Small intestine (tissue), 7 donors: Measurements from ENCODE around the gene PDE4D. TPM values are rescaled to one million over a fixed set of nuclear protein-coding genes. Genes with fewer than 3 reads are reported as not detected.
A peak's percentile ranks its signal among the peaks of the same experiment; 100 is the strongest.
"Not testable (repeated sequence)": the region's sequence is repeated elsewhere in the genome, so short reads cannot be mapped to it uniquely, and the experiment has no call there.

Experiments
- DNase-seq, 2 donors: peaks; one replicate each; pipeline versions ENCODE4 v3.0.0 to v3.0.0-alpha.2; 2013
- FAIRE-seq: peaks from 2 replicates; lab custom pipeline; 2012; peaks lifted over from hg19 to GRCh38; lab: Jason Lieb, UNC
- H3K27ac ChIP-seq, 3 donors: one replicate each; pipeline ENCODE4 v1.5.1; 2013; ENCODE audit warnings: low read length in 2 of 3, mild to moderate bottlenecking in 2 of 3, control low read depth in 1 of 3, inconsistent platforms in 1 of 3, low read depth in 1 of 3, moderate library complexity in 1 of 3
- H3K27me3 ChIP-seq, 3 donors: one replicate each; pipeline ENCODE4 v1.6.1; 2013; ENCODE audit warnings: low read length in 3 of 3, inconsistent platforms in 1 of 3; ENCODE audit not compliant: control insufficient read depth in 3 of 3, insufficient read depth in 3 of 3
- H3K36me3 ChIP-seq, 3 donors: one replicate each; pipeline ENCODE4 v1.6.1; 2013; ENCODE audit warnings: low read length in 3 of 3, inconsistent platforms in 1 of 3, low read depth in 1 of 3, mild to moderate bottlenecking in 1 of 3, moderate library complexity in 1 of 3; ENCODE audit not compliant: control insufficient read depth in 3 of 3, insufficient read depth in 2 of 3
- H3K4me1 ChIP-seq, 3 donors: one replicate each; pipeline ENCODE4 v1.6.1; 2013; ENCODE audit warnings: low read length in 2 of 3, inconsistent platforms in 1 of 3, low read depth in 1 of 3, mild to moderate bottlenecking in 1 of 3, moderate library complexity in 1 of 3; ENCODE audit not compliant: control insufficient read depth in 3 of 3, insufficient read depth in 2 of 3
- H3K4me3 ChIP-seq, 3 donors: one replicate each; pipeline ENCODE4 v1.5.1; 2013; ENCODE audit warnings: low read length in 3 of 3, control low read depth in 1 of 3, inconsistent platforms in 1 of 3, low read depth in 1 of 3, mild to moderate bottlenecking in 1 of 3, moderate library complexity in 1 of 3
- H3K9me3 ChIP-seq, 2 donors: one replicate each; pipeline ENCODE4 v1.6.1; 2013; ENCODE audit warnings: low read depth in 1 of 2, low read length in 1 of 2; ENCODE audit not compliant: control insufficient read depth in 2 of 2, insufficient read depth in 1 of 2
- WGBS, 3 donors: extraction: QIAGEN DNeasy Blood & Tissue Kit; methylation state at CpG; one replicate each; pipeline ENCODE4 v1.1.7; 2013; 5-methylcytosine and 5-hydroxymethylcytosine counted together
- polyA plus RNA-seq, 4 donors: library from polyadenylated mRNA; stranded (reverse) in 3 of 4; unstranded in 1 of 4; fragments of 200-250 nt in 3 of 4; fragments of 120-200 nt in 1 of 4; gene quantifications; one replicate each; pipeline versions ENCODE4 v1.2.1 to v1.2.3, GENCODE V29; 2013
- donor health status: healthy with polysubstance abuse.
- donor health status: control.
- donor health status: control.
- donor health status: Bipolar disorder and iron deficiency.
- donor health status: healthy.

Gene PDE4D
- polyA plus RNA-seq, 4 donors = 2.9 to 16.2 (median 5.3) TPM

DNA sequence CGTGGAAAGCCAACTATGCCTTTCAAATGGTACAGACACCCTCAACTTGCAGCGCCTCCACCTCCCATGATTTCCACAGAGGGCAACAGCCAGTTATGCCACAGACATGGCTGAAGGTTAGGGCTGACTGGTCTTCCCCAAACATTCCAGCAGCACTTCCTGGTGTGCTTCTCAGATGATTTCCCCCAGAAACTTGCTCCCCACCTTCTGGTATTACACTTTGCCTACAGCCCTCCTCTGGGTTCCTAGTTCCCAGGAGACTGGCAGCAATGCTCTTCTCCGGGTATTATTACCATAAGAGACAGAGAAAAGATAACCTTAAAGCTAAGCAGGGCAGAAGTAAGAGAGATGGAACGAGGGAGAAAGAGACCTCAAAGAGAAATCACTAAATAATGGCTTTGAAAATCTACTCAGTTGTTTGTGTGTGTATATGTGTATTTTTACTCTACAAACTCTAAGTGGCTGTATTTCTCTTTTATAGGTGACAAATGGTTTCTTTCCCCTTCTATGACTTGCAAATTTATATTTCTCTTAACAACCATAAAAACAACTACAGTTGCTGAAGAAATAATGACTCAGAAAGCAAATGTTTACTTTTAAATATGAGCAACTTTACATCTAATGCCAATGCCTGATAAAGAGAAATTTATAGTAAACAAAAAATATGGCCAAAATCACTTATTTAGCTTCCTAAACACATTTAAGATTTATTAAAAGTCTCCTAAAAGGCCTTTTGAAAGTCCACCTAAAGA lies 133.8 kb downstream of the PDE4D start:
- no peaks in the 10 kb centered on the region for H3K27me3 ChIP-seq
- H3K9me3 ChIP-seq = no peaks in the 10 kb centered on the region
- no peaks in the 10 kb centered on the region for H3K36me3 ChIP-seq
- WGBS, 3 donors = 78 to 89% (median 84%) methylated on average over 4 of the region's 4 CpGs
- FAIRE-seq (no peak), DNase-seq (no peak)
- peak overlapping the region in 1 of 3 donors; percentile 68 for H3K27ac ChIP-seq
- no peak overlapping the region for H3K4me3 ChIP-seq
- H3K4me1 ChIP-seq = peaks cover 0 to 5% (median 4%) of the 10 kb centered on the region in 3 donors

DNA sequence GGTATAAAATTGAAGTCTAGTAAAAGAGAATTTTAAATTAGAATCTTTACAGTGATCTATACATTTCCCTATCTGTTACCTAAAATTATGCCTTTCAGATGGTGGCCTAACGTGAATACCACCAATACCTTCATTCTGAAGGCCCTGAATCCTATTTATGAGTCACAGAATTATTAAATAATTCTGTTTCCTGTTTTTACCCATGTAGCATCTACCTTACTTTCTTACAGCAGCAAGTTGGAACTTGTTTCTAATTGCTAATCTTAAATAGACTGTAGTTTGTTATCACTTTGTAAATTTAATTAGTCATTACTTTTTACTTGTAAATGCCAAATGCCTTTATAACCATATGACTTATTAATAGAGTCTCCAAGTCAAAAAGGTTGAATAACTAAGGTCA lies 135.0 kb downstream of the PDE4D start:
- H3K4me1 ChIP-seq = peaks cover 0 to 5% (median 4%) of the 10 kb centered on the region in 3 donors
- H3K36me3 ChIP-seq = no peaks in the 10 kb centered on the region
- no peak overlapping the region for H3K4me3 ChIP-seq
- DNase-seq (peak in 1 of 2 donors; percentile 21), FAIRE-seq (no peak)
- no peaks in the 10 kb centered on the region for H3K9me3 ChIP-seq
- H3K27me3 ChIP-seq = no peaks in the 10 kb centered on the region
- WGBS, 3 donors = 46 to 81% (median 77%) methylated on average over 1 of the region's 1 CpG
- H3K27ac ChIP-seq = no peak overlapping the region

GRCh38 chr5:59757442-59757841 lies 136.1 kb downstream of the PDE4D start:
- no peaks in the 10 kb centered on the region for H3K27me3 ChIP-seq
- peaks cover 0 to 5% (median 4%) of the 10 kb centered on the region in 3 donors for H3K4me1 ChIP-seq
- no peaks in the 10 kb centered on the region for H3K9me3 ChIP-seq
- no peak overlapping the region for H3K4me3 ChIP-seq
- H3K36me3 ChIP-seq = no peaks in the 10 kb centered on the region
- 74 to 91% (median 79%) methylated on average over 1 of the region's 1 CpG for WGBS, 3 donors
- no peak overlapping the region for H3K27ac ChIP-seq
- DNase-seq = peak in 1 of 2 donors; percentile 15
- no peak for FAIRE-seq

GRCh38 chr5:59756373-59757035 lies 137.0 kb downstream of the PDE4D start:
- no peak overlapping the region for H3K4me3 ChIP-seq
- H3K27me3 ChIP-seq = no peaks in the 10 kb centered on the region
- no peaks in the 10 kb centered on the region for H3K36me3 ChIP-seq
- no peaks in the 10 kb centered on the region for H3K9me3 ChIP-seq
- DNase-seq = peak; percentile 92 to 93
- H3K27ac ChIP-seq = peak overlapping the region in 1 of 3 donors; percentile 36
- WGBS, 3 donors = 37 to 71% (median 49%) methylated on average over 7 of the region's 7 CpGs
- H3K4me1 ChIP-seq = peaks cover 0 to 8% (median 4%) of the 10 kb centered on the region in 3 donors
- FAIRE-seq = no peak

DNA sequence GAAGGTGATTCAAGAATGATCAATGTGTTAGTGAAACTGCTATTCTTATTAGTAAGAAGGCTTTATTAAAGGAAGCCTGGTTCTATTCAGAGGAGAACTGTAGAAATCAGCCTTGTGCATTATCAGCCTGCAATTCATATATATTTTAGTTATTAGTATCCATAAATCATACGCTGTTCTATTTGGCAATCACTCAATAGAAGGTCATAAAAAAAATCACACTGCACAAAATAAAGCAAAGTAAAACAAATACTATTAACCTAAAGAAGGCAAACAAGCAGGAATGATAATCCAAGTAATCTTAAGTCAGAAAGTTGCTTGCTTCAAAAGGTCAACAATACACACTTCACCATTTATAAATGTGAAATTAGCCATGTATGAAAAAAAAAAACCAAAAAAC lies 138.1 kb downstream of the PDE4D start:
- Histone ChIP-seq H3K27me3 (no peaks in the 10 kb centered on the region), H3K4me1 (peaks cover 0 to 11% (median 4%) of the 10 kb centered on the region in 3 donors), H3K27ac (no peak overlapping the region), H3K9me3 (no peaks in the 10 kb centered on the region), H3K4me3 (no peak overlapping the region), H3K36me3 (no peaks in the 10 kb centered on the region)
- peak; percentile 53 for FAIRE-seq
- peak; percentile 37 to 71 for DNase-seq
- WGBS, 3 donors = 10 to 63% (median 14%) methylated on average over 1 of the region's 1 CpG

- Histone ChIP-seq H3K36me3 (no peaks in the 10 kb centered on the region), H3K27me3 (no peaks in the 10 kb centered on the region), H3K27ac (no peak overlapping the region), H3K9me3 (no peaks in the 10 kb centered on the region), H3K4me1 (peaks cover 0 to 11% (median 4%) of the 10 kb centered on the region in 3 donors), H3K4me3 (no peak overlapping the region)
- 85 to 93% (median 86%) methylated on average over 3 of the region's 3 CpGs for WGBS, 3 donors
- DNase-seq = no peak
- no peak for FAIRE-seq
Observed at GRCh38 chr5:59753599-59753998, 139.9 kb downstream of the PDE4D start.

DNA sequence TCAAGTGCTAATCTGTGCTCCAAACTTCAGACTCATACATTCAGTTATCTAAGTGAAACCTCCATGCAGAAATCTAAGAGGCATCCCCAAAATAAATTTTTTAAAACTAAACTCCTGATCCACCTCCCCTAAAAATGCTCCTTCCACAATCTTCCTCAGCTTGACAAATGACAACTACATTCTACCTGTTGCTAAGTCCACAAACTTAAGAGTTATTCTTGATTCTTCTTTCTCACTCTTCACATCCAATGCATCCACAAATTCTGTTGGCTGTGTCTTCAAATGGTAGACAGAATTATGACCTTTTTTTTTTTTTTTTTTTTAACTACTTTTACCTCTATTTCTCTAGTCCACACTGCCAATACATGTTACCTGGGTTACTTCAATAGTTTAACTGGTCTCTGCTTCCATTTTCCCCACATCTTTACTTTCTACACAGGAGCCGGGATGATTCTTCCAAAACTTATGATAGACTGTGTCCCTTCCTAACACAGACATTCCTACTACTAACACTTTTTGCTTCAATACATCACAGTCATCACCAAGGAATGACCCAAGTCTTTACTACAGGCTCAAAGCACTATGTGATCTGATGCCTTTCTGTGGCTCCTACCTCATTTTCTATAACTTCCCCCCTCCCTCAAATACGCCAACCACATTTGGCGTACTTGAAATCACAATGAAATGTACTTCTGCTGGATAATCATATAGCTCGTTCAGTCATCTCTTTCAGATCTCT lies 143.6 kb downstream of the PDE4D start:
- Histone ChIP-seq H3K4me3 (no peak overlapping the region), H3K27me3 (no peaks in the 10 kb centered on the region), H3K4me1 (peaks cover 0 to 8% (median 0%) of the 10 kb centered on the region in 3 donors), H3K9me3 (no peaks in the 10 kb centered on the region), H3K27ac (no peak overlapping the region), H3K36me3 (no peaks in the 10 kb centered on the region)
- DNase-seq (no peak), FAIRE-seq (no peak)
- 87 to 98% (median 93%) methylated on average over 4 of the region's 4 CpGs for WGBS, 3 donors

DNA sequence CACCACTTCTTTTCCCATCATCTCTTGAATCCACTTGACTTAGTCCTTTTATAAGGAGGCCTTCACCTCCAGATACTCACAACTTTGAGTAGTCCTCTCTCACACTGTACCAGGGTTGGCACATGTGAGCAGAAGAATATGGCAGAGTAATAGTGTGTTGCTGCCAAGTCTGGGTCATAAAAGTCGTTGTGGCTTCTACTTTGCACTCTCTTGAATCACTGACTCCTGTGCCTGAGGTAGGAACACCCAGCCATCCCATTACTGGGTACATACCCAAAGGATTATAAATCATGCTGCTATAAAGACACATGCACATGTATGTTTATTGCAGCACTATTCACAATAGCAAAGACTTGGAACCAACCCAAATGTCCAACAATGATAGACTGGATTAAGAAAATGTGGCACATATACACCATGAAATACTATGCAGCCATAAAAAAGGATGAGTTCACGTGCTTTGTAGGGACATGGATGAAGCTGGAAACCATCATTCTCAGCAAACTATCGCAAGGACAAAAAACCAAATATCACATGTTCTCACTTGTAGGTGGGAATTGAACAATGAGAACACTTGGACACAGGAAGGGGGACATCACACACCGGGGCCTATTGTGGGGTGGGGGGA lies 145.4 kb downstream of the PDE4D start:
- not testable (repeated sequence) for H3K4me3 ChIP-seq, H3K27me3 ChIP-seq, H3K9me3 ChIP-seq, H3K27ac ChIP-seq, FAIRE-seq, H3K4me1 ChIP-seq, H3K36me3 ChIP-seq
- DNase-seq = peak in 1 of 2 donors; percentile 75
- 74 to 83% (median 76%) methylated on average over 4 of the region's 4 CpGs for WGBS, 3 donors
